IMR-90 (cell line): Measurements from ENCODE around the gene IP6K2. TPM values are rescaled to one million over a fixed set of nuclear protein-coding genes. Genes with fewer than 3 reads are reported as not detected.

ENCODE experiments used
- ATAC-seq: fragments of 200-7000 bp; cut with Tn5 transposase; 2 replicates; pipeline ENCODE4 v1.9.1; 2020; ENCODE audit warnings: low read depth, mild to moderate bottlenecking, moderate library complexity
- BruUV-seq: library from RNA; stranded (reverse); fragments of 400-500 nt; replicated peaks from 2 replicates; lab custom pipeline; 2021; lab: Mats Ljungman, UMichigan
- CTCF ChIA-PET: fragments of 300-600 bp; formaldehyde crosslinking; extraction: SDS; loops from one replicate; lab custom pipeline; 2021; ENCODE audit warnings: antibody characterized with exemption; lab: Yijun Ruan, JAX
- POLR2A ChIA-PET: fragments of 300-600 bp; sonication (Branson Sonifier 250); formaldehyde crosslinking; loops from one replicate; lab custom pipeline; 2022; ENCODE audit warnings: antibody characterized with exemption; ENCODE audit not compliant: unreplicated experiment; lab: Charles Lee
- DNase-seq: peaks from one replicate; pipeline ENCODE4 v3.0.0; 2013
- H2AFZ ChIP-seq: replicated peaks from 2 replicates; pipeline ENCODE3; 2013; ENCODE audit warnings: low read length, mild to moderate bottlenecking; ENCODE audit not compliant: poor library complexity
- H2AK5ac ChIP-seq: 2 replicates; pipeline ENCODE4 v1.6.1; 2013; ENCODE audit warnings: low read depth, low read length, inconsistent platforms
- H2AK9ac ChIP-seq: replicated peaks from 2 replicates; pipeline ENCODE3; 2013; ENCODE audit warnings: mild to moderate bottlenecking, low read depth, low read length, moderate library complexity; ENCODE audit not compliant: poor library complexity
- H2BK120ac ChIP-seq: 2 replicates; pipeline ENCODE4 v1.6.1; 2013; ENCODE audit warnings: low read depth, low read length, inconsistent platforms
- H2BK15ac ChIP-seq: 3 replicates; pipeline ENCODE4 v1.6.1; 2013; ENCODE audit warnings: low read depth, low read length, inconsistent platforms
- H2BK20ac ChIP-seq: 2 replicates; pipeline ENCODE4 v1.6.1; 2013; ENCODE audit warnings: low read depth, mild to moderate bottlenecking, inconsistent platforms, low read length, moderate library complexity
- H2BK5ac ChIP-seq: 2 replicates; pipeline ENCODE4 v1.6.1; 2013; ENCODE audit warnings: mild to moderate bottlenecking, low read depth, low read length, inconsistent platforms; ENCODE audit not compliant: poor library complexity, severe bottlenecking
- H3K14ac ChIP-seq: replicated peaks from 2 replicates; pipeline ENCODE4 v1.6.1; 2013; ENCODE audit warnings: low read depth, low read length, inconsistent platforms
- H3K18ac ChIP-seq: 2 replicates; pipeline ENCODE4 v1.6.1; 2013; ENCODE audit warnings: low read depth, low read length, control low read depth
- H3K23ac ChIP-seq: 2 replicates; pipeline ENCODE4 v1.6.1; 2013; ENCODE audit warnings: low read depth, low read length, inconsistent platforms
- H3K27ac ChIP-seq: 2 replicates; pipeline ENCODE4 v1.5.1; 2013; ENCODE audit warnings: mild to moderate bottlenecking, control low read depth, low read length; ENCODE audit not compliant: insufficient read depth
- H3K27me3 ChIP-seq: 2 replicates; pipeline ENCODE4 v1.6.1; 2013; ENCODE audit warnings: low read length; ENCODE audit not compliant: control insufficient read depth, insufficient read depth
- H3K36me3 ChIP-seq: 2 replicates; pipeline ENCODE4 v1.6.1; 2013; ENCODE audit warnings: low read length, mixed read lengths; ENCODE audit not compliant: control insufficient read depth, insufficient read depth
- H3K4ac ChIP-seq: 2 replicates; pipeline ENCODE4 v1.6.1; 2013; ENCODE audit warnings: low read depth, low read length, inconsistent platforms
- H3K4me1 ChIP-seq: 2 replicates; pipeline ENCODE4 v1.6.1; 2013; ENCODE audit warnings: low read length, mixed read lengths; ENCODE audit not compliant: control insufficient read depth, insufficient read depth
- H3K4me2 ChIP-seq: 2 replicates; pipeline ENCODE4 v1.6.1; 2013; ENCODE audit warnings: low read depth, mild to moderate bottlenecking, control low read depth, low read length, moderate library complexity
- H3K4me3 ChIP-seq: 2 replicates; pipeline ENCODE4 v1.5.1; 2013; ENCODE audit warnings: low read depth, mild to moderate bottlenecking, control low read depth, low read length, moderate library complexity; ENCODE audit not compliant: insufficient read depth
- H3K56ac ChIP-seq: 2 replicates; pipeline ENCODE4 v1.6.1; 2013; ENCODE audit warnings: low read length, inconsistent platforms; ENCODE audit not compliant: insufficient read depth; ENCODE audit errors: extremely low read depth
- H3K79me1 ChIP-seq, 2 experiments: 2 replicates each; pipeline ENCODE4 v1.6.1; 2013; ENCODE audit warnings: low read length in 2 of 2, inconsistent platforms in 1 of 2, low read depth in 1 of 2
- H3K9ac ChIP-seq: 2 replicates; pipeline ENCODE4 v1.6.1; 2013; ENCODE audit warnings: low read depth, low read length, control low read depth
- H3K9me1 ChIP-seq: 2 replicates; pipeline ENCODE4 v1.6.1; 2013; ENCODE audit warnings: low read length, inconsistent platforms; ENCODE audit not compliant: insufficient read depth
- H3K9me3 ChIP-seq: 2 replicates; pipeline ENCODE4 v1.6.1; 2013; ENCODE audit warnings: low read length; ENCODE audit not compliant: control insufficient read depth, insufficient read depth
- H4K20me1 ChIP-seq: 2 replicates; pipeline ENCODE4 v1.6.1; 2013; ENCODE audit warnings: low read length, inconsistent platforms; ENCODE audit not compliant: insufficient read depth
- H4K5ac ChIP-seq: 2 replicates; pipeline ENCODE4 v1.6.1; 2013; ENCODE audit warnings: mild to moderate bottlenecking, low read depth, low read length, control low read depth
- H4K8ac ChIP-seq, 2 experiments: 2 replicates each; pipeline ENCODE4 v1.6.1; 2013; ENCODE audit warnings: low read depth in 2 of 2, low read length in 2 of 2, control low read depth in 1 of 2, inconsistent platforms in 1 of 2
- H4K91ac ChIP-seq: 2 replicates; pipeline ENCODE4 v1.6.1; 2013; ENCODE audit warnings: low read depth, low read length, inconsistent platforms; ENCODE audit not compliant: insufficient read depth
- BHLHE40 ChIP-seq: fragments of 150-350 bp; IDR thresholded peaks from 2 replicates; pipeline ENCODE4 v1.6.1; 2016; ENCODE audit warnings: mild to moderate bottlenecking, low read depth, low read length
- CEBPB ChIP-seq: IDR thresholded peaks from 2 replicates; pipeline ENCODE4 v1.6.1; 2012; ENCODE audit warnings: low read depth, low read length, improper control_type of control experiment
- CHD1 ChIP-seq: IDR thresholded peaks from 2 replicates; pipeline ENCODE4 v1.6.1; 2012; ENCODE audit warnings: low read depth, low read length, improper control_type of control experiment
- ELK1 ChIP-seq: fragments of 150-350 bp; IDR thresholded peaks from 2 replicates; pipeline ENCODE4 v1.6.1; 2016; ENCODE audit warnings: low read depth, mild to moderate bottlenecking, low read length, moderate library complexity, borderline replicate concordance
- MAZ ChIP-seq: IDR thresholded peaks from 2 replicates; pipeline ENCODE4 v1.6.1; 2012; ENCODE audit warnings: low read depth, mild to moderate bottlenecking, low read length, improper control_type of control experiment, moderate library complexity, borderline replicate concordance
- MXI1 ChIP-seq: IDR thresholded peaks from 2 replicates; pipeline ENCODE4 v1.6.1; 2012; ENCODE audit warnings: low read depth, mild to moderate bottlenecking, low read length, moderate library complexity, borderline replicate concordance
- NFE2L2 ChIP-seq: fragments of 150-350 bp; IDR thresholded peaks from 2 replicates; pipeline ENCODE4 v1.6.1; 2016; ENCODE audit warnings: low read depth, mild to moderate bottlenecking, low read length
- POLR2A ChIP-seq: IDR thresholded peaks from 2 replicates; pipeline ENCODE4 v1.6.1; 2012; ENCODE audit warnings: mild to moderate bottlenecking, low read depth, low read length
- RAD21 ChIP-seq: IDR thresholded peaks from 2 replicates; pipeline ENCODE4 v1.6.1; 2012; ENCODE audit warnings: low read length, improper control_type of control experiment
- RCOR1 ChIP-seq: IDR thresholded peaks from 2 replicates; pipeline ENCODE4 v1.6.1; 2012; ENCODE audit warnings: mild to moderate bottlenecking, low read length, improper control_type of control experiment; ENCODE audit not compliant: insufficient replicate concordance
- RFX5 ChIP-seq: IDR thresholded peaks from 2 replicates; pipeline ENCODE4 v1.8.0; 2012; ENCODE audit warnings: low read depth, mild to moderate bottlenecking, low read length, moderate library complexity
- SMC3 ChIP-seq: fragments of 150-350 bp; IDR thresholded peaks from 2 replicates; pipeline ENCODE4 v1.6.1; 2016; ENCODE audit warnings: low read depth, mild to moderate bottlenecking, antibody characterized with exemption, low read length, moderate library complexity
- USF2 ChIP-seq: fragments of 150-350 bp; IDR thresholded peaks from 2 replicates; pipeline ENCODE4 v1.6.1; 2017; ENCODE audit warnings: mild to moderate bottlenecking, antibody characterized with exemption, low read length, low read depth
- WGBS, 2 experiments: methylation state at CpG; one replicate each; pipeline versions ENCODE4 v1.1.5 to v1.1.7; 2013; ENCODE audit warnings: missing lambda C conversion rate in 2 of 2; ENCODE audit not compliant: insufficient read length in 1 of 2; ENCODE audit errors: extremely low coverage in 2 of 2; 5-methylcytosine and 5-hydroxymethylcytosine counted together
- dilution Hi-C: fragments of 300-500 bp; cut with HindIII; formaldehyde crosslinking; loops from one replicate; pipeline ENCODE4 v1.14.3; 2018; ENCODE audit warnings: low sequenced_read_pairs; ENCODE audit not compliant: unreplicated experiment
- in situ Hi-C: fragments of 300-500 bp; cut with MboI; formaldehyde crosslinking; loops from 3 replicates; pipeline ENCODE4 v1.14.3; 2019; ENCODE audit warnings: low sequenced_read_pairs, inconsistent platforms, mixed read lengths
- intact Hi-C: fragments of 100-400 bp; cut with micrococcal nuclease; formaldehyde crosslinking; loops from 2 replicates; pipeline ENCODE4 v1.10.0; 2022
- polyA plus RNA-seq, 3 experiments: library from polyadenylated mRNA; depleted of rRNA; stranded (reverse); fragments of >200 nt; gene quantifications; 2 replicates each; pipeline ENCODE4 v1.2.3, GENCODE V29; 2012; ENCODE audit warnings: low replicate concordance in 1 of 3
- total RNA-seq: library from RNA; depleted of rRNA; stranded (reverse); fragments of >200 nt; gene quantifications from 2 replicates; pipeline ENCODE4 v1.2.3, GENCODE V29; 2012
- TF ChIP-seq, protein P1 (sequence below): conservative IDR thresholded peaks from 2 replicates; pipeline ENCODE4 v1.5.1; 2012; ENCODE audit warnings: mild to moderate bottlenecking, low read depth, low read length, improper control_type of control experiment

The IP6K2 gene
- total and polyA plus RNA-seq, 2 of the 4 experiments (the other 2 are of a cell fraction) = 73.7 to 169 TPM

DNA sequence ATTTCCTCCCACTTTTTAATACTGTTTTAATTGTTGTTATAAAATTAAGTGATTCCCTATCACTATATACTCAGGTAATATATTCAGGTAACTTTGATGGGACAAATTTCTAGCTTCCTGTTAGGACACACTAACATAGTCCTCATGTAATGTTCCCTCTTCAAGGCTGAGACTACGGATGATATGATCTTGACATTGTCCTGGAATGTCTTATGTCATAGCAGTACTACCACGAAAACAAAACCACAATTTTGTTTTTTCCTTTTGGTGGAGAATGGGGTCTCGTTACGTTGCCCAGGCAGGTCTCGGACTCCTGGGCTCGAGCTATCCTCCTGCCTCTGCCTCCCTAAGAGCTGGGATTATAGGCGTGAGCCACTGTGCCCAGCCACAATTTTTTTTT lies 26.8 kb upstream of the IP6K2 start:
- 96% methylated on average over 4 of the region's 7 CpGs; no CpG with 5 or more reads in 1 of the 2 experiments for WGBS, 2 experiments
- Histone ChIP-seq H4K8ac (no peak overlapping the region), H3K27ac (no peak overlapping the region), H2BK15ac (no peak overlapping the region), H3K4me2 (no peak overlapping the region), H2BK120ac (no peak overlapping the region), H3K4ac (no peak overlapping the region), H3K9ac (no peak overlapping the region), H3K4me3 (no peak overlapping the region), H3K9me1 (0 out of 2 replicates have a peak, but pooled peaks cover 7% of the 10 kb centered on the region), H2BK5ac (no peak overlapping the region), H3K4me1 (peaks cover 8% of the 10 kb centered on the region; the same call in 1 of the 2 replicates), H4K91ac (no peak overlapping the region), H3K18ac (no peak overlapping the region), H2BK20ac (no peak overlapping the region), H2AK5ac (no peak overlapping the region), H3K9me3 (no peaks in the 10 kb centered on the region), H3K27me3 (no peaks in the 10 kb centered on the region), H3K36me3 (peaks cover 12% of the 10 kb centered on the region), H2AFZ (no peak overlapping the region), H4K20me1 (no peaks in the 10 kb centered on the region; the same call in 1 of the 2 replicates), H2AK9ac (no peak overlapping the region), H4K5ac (no peak overlapping the region), H3K23ac (no peak overlapping the region), H3K79me1 (no peaks in the 10 kb centered on the region; a peak in 1 of 4 replicates), H3K14ac (no peak overlapping the region), H3K56ac (no peak overlapping the region)
- POLR2A ChIA-PET = no interaction called here
- dilution Hi-C loops = no loop called here
- TF ChIP-seq SMC3 = no peak
- no peak for TF ChIP-seq RCOR1
- no peak for TF ChIP-seq RFX5
- no peak for TF ChIP-seq USF2
- no peak for TF ChIP-seq RAD21
- no peak for TF ChIP-seq CEBPB
- TF ChIP-seq, protein P1, sequence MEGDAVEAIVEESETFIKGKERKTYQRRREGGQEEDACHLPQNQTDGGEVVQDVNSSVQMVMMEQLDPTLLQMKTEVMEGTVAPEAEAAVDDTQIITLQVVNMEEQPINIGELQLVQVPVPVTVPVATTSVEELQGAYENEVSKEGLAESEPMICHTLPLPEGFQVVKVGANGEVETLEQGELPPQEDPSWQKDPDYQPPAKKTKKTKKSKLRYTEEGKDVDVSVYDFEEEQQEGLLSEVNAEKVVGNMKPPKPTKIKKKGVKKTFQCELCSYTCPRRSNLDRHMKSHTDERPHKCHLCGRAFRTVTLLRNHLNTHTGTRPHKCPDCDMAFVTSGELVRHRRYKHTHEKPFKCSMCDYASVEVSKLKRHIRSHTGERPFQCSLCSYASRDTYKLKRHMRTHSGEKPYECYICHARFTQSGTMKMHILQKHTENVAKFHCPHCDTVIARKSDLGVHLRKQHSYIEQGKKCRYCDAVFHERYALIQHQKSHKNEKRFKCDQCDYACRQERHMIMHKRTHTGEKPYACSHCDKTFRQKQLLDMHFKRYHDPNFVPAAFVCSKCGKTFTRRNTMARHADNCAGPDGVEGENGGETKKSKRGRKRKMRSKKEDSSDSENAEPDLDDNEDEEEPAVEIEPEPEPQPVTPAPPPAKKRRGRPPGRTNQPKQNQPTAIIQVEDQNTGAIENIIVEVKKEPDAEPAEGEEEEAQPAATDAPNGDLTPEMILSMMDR = no peak
- TF ChIP-seq NFE2L2 = no peak
- no peak for TF ChIP-seq ELK1
- TF ChIP-seq POLR2A = no peak
- no peak for TF ChIP-seq MAZ
- no peak for TF ChIP-seq BHLHE40
- TF ChIP-seq CHD1 = no peak
- no peak for TF ChIP-seq MXI1
- in situ Hi-C loops = no loop called here
- ATAC-seq (no peak), DNase-seq (no peak)
- BruUV-seq = no TSS peak
- CTCF ChIA-PET = no interaction called here
- intact Hi-C loops = no loop called here
